Neural progenitor cell (in vitro differentiated cells): ENCODE results near the gene PTX4.

Experiments
- CTCF ChIP-seq: fragments of 200-600 bp; sonication (generic); IDR thresholded peaks from 2 replicates; pipeline ENCODE4 v1.5.1; 2017; ENCODE audit warnings: antibody characterized with exemption, mild to moderate bottlenecking
- EZH2 ChIP-seq: fragments of 200-600 bp; sonication (generic); IDR thresholded peaks from 2 replicates; pipeline ENCODE4 v1.6.1; 2017; ENCODE audit warnings: antibody characterized with exemption, mild to moderate bottlenecking, moderate library complexity

GRCh38 chr16:1443403-1443973 is 45.3 kb downstream of the PTX4 start:
- TF ChIP-seq CTCF (no peak), EZH2 (no peak)
